Keratinocyte (primary cell): ENCODE data around the gene RAB6D.
"Not testable (repeated sequence)": the region's sequence is repeated elsewhere in the genome, so short reads cannot be mapped to it uniquely, and the experiment has no call there.

Source experiments
- EZH2 ChIP-seq: IDR thresholded peaks from one replicate; pipeline ENCODE4 v1.6.1; 2012; ENCODE audit warnings: inconsistent platforms, mild to moderate bottlenecking, low read length, moderate library complexity
- TF ChIP-seq, protein P1 (sequence below), 3 experiments: IDR thresholded peaks in 1 of 3; conservative IDR thresholded peaks in 1 of 3; optimal IDR thresholded peaks in 1 of 3; 2 replicates in 2 of 3; 3 replicates in 1 of 3; pipeline versions ENCODE3 to v1.5.1; 2011; ENCODE audit warnings: low read length in 3 of 3, mild to moderate bottlenecking in 3 of 3, moderate library complexity in 2 of 3, control low read depth in 1 of 3, inconsistent platforms in 1 of 3; ENCODE audit not compliant: insufficient read depth in 2 of 3; ENCODE audit errors: extremely low read depth in 1 of 3

DNA sequence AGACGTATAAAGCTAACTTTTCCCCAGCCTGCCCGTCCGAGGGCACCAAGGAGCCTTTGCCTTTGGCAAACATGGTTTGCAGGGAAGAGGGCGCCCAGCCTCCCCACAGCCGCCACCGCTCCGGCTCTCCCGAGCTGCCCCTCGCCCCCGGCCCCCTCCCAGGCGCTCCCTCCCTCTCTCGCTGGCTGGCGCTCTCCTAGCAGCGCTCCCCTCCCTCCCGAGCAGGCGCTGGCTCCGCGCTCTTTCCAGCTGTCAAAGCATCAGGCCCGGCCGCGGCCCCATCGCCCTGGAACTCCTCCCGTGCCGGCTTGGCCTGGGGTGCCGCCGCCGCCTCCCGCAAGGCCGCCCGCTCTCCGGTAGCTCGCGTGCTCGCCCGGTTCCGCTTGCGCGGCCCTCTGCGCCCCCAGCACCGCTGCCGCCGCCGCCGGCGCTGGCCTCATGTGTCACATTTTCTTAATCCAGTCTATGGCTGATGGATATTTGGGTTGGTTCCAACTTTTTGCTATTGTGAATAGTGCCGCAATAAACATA lies 10.7 kb downstream of the RAB6D start:
- TF ChIP-seq, protein P1, sequence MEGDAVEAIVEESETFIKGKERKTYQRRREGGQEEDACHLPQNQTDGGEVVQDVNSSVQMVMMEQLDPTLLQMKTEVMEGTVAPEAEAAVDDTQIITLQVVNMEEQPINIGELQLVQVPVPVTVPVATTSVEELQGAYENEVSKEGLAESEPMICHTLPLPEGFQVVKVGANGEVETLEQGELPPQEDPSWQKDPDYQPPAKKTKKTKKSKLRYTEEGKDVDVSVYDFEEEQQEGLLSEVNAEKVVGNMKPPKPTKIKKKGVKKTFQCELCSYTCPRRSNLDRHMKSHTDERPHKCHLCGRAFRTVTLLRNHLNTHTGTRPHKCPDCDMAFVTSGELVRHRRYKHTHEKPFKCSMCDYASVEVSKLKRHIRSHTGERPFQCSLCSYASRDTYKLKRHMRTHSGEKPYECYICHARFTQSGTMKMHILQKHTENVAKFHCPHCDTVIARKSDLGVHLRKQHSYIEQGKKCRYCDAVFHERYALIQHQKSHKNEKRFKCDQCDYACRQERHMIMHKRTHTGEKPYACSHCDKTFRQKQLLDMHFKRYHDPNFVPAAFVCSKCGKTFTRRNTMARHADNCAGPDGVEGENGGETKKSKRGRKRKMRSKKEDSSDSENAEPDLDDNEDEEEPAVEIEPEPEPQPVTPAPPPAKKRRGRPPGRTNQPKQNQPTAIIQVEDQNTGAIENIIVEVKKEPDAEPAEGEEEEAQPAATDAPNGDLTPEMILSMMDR (optimal IDR thresholded peaks at IDR 0.05 in 1 of 3, IDR thresholded peaks at IDR 0.05 in 1 of 3, conservative IDR thresholded peaks at IDR 0.05 in 1 of 3; ENCODE audit: extremely low read depth in 1 of 3, insufficient read depth in 2 of 3, low read length in 3 of 3), result not testable (repeated sequence)
- TF ChIP-seq EZH2, result not testable (repeated sequence)
